Mucosa of rectum (tissue), 2 donors: ENCODE measurements around the gene GNB1L.
"Not testable (repeated sequence)": the region's sequence is repeated elsewhere in the genome, so short reads cannot be mapped to it uniquely, and the experiment has no call there.

Experiments used
- H3K27ac ChIP-seq, 2 donors: one replicate each; pipeline ENCODE4 v1.7.0; 2013; ENCODE audit warnings: inconsistent platforms in 2 of 2, low read depth in 2 of 2, low read length in 2 of 2
- H3K27me3 ChIP-seq, 2 donors: one replicate each; pipeline ENCODE4 v1.7.0; 2013; ENCODE audit warnings: low read length in 2 of 2; ENCODE audit not compliant: control insufficient read depth in 2 of 2, insufficient read depth in 2 of 2
- H3K36me3 ChIP-seq, 2 donors: one replicate each; pipeline ENCODE4 v1.7.0; 2013; ENCODE audit warnings: low read length in 2 of 2; ENCODE audit not compliant: control insufficient read depth in 2 of 2, insufficient read depth in 2 of 2
- H3K4me1 ChIP-seq, 2 donors: one replicate each; pipeline ENCODE4 v1.7.0; 2013; ENCODE audit warnings: low read length in 2 of 2, mild to moderate bottlenecking in 1 of 2; ENCODE audit not compliant: control insufficient read depth in 2 of 2, insufficient read depth in 2 of 2
- H3K4me3 ChIP-seq, 2 donors: one replicate each; pipeline ENCODE4 v1.7.0; 2013; ENCODE audit warnings: low read length in 2 of 2
- H3K9ac ChIP-seq, 2 donors: one replicate each; pipeline ENCODE4 v1.7.0; 2013; ENCODE audit warnings: low read length in 2 of 2, low read depth in 1 of 2, mild to moderate bottlenecking in 1 of 2
- H3K9me3 ChIP-seq, 2 donors: one replicate each; pipeline ENCODE4 v1.7.0; 2013; ENCODE audit warnings: low read length in 2 of 2; ENCODE audit not compliant: control insufficient read depth in 2 of 2
- donor health status: healthy.
- donor health status: Normal muscosa, but diverticular disease.

GNB1L gene

DNA sequence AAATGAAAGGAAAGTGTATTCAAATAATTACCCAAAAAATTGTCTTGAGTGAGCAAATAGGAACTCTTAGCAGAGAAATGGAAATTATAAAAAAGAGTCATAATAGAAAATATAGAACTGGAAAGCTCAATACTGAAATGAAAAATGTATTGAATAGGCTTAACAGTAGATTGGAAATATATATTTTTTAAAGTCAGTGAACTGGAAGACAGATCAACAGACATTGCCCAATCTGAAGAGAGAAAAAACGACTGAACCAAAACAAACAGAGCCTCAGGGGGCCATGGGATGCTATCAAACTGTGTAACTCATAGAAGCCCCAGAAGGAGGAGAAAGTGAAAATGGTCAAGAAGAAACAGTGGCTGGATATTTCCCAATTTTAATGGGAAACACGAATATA lies 61.5 kb downstream of the GNB1L start:
- Histone ChIP-seq H3K9ac (no peak overlapping the region), H3K4me3 (no peak overlapping the region), H3K4me1 (no peaks in the 10 kb centered on the region), H3K27ac (no peak overlapping the region), H3K36me3 (no peaks in the 10 kb centered on the region), H3K27me3 (no peaks in the 10 kb centered on the region), H3K9me3 (no peaks in the 10 kb centered on the region)

DNA sequence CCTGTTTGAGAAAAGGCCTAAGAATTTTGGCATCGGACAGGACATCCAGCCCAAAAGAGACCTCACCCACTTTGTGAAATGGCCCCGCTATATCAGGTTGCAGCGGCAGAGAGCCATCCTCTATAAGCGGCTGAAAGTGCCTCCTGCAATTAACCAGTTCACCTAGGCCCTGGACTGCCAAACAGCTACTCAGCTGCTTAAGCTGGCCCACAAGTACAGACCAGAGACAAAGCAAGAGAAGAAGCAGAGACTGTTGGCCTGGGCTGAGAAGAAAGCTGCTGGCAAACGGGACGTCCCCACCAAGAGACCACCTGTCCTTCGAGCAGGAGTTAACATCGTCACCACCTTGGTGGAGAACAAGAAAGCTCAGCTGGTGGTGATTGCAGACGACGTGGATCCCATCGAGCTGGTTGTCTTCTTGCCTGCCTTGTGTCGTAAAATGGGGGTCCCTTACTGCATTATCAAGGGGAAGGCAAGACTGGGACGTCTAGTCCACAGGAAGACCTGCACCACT lies 62.2 kb downstream of the GNB1L start:
- not testable (repeated sequence) for H3K4me1 ChIP-seq, H3K9me3 ChIP-seq

DNA sequence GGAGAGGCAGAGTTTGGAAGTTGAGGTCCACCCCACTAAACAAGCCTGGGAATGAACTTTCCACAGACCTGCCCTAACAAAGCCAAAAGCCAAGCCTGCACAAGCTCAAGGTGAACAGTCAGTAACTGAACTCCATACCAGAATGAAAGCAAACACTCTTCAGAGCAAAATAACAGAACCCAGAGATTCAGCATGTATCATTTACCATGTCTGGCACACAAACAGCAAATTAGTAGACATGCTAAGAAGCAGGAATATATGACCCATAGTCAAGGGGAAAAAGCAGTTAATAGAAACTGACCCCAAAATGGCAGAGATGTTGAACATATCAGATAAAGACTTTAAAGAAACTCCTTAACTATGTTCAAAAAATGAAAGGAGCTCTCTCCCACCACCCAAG lies 62.8 kb downstream of the GNB1L start:
- H3K9ac ChIP-seq, result no peak overlapping the region
- no peaks in the 10 kb centered on the region for H3K9me3 ChIP-seq
- no peak overlapping the region for H3K27ac ChIP-seq
- no peaks in the 10 kb centered on the region for H3K27me3 ChIP-seq
- no peaks in the 10 kb centered on the region for H3K36me3 ChIP-seq
- H3K4me1 ChIP-seq, result no peaks in the 10 kb centered on the region
- no peak overlapping the region for H3K4me3 ChIP-seq

More for the DNA sequence above, 62.2 kb downstream of the GNB1L start:
- not testable (repeated sequence) for H3K9ac ChIP-seq, H3K27me3 ChIP-seq, H3K27ac ChIP-seq, H3K4me3 ChIP-seq, H3K36me3 ChIP-seq

DNA sequence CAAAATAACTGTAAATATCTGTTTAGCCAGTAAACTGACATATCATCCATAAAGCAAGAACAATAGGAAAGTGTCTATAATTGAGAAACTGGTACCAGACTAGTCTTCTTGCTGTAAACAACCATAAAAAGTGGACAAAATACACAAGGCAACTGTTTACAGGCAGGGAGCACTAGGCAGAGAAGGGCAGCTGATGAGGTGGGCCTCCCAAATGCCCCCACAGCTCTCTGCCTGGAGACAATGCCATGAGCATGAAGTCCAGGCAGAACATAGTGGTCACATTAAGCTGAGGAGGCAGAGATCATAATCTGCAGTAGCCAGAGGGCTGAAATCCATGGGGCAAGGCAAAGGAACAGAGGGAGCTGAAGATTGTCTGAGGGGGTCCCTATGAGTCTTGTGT lies 63.4 kb downstream of the GNB1L start:
- Histone ChIP-seq H3K9me3 (no peaks in the 10 kb centered on the region), H3K27ac (no peak overlapping the region), H3K4me3 (no peak overlapping the region), H3K4me1 (no peaks in the 10 kb centered on the region), H3K36me3 (no peaks in the 10 kb centered on the region), H3K9ac (no peak overlapping the region), H3K27me3 (no peaks in the 10 kb centered on the region)

- no peak overlapping the region for H3K9ac ChIP-seq
- no peaks in the 10 kb centered on the region for H3K4me1 ChIP-seq
- no peaks in the 10 kb centered on the region for H3K36me3 ChIP-seq
- no peak overlapping the region for H3K4me3 ChIP-seq
- H3K9me3 ChIP-seq, result no peaks in the 10 kb centered on the region
- no peak overlapping the region for H3K27ac ChIP-seq
- H3K27me3 ChIP-seq, result no peaks in the 10 kb centered on the region
Measured at GRCh38 chr22:19789828-19790227, 64.8 kb downstream of the GNB1L start.

GRCh38 chr22:19789406-19789805 lies 65.3 kb downstream of the GNB1L start:
- no peak overlapping the region for H3K27ac ChIP-seq
- no peaks in the 10 kb centered on the region for H3K4me1 ChIP-seq
- no peak overlapping the region for H3K9ac ChIP-seq
- H3K27me3 ChIP-seq, result no peaks in the 10 kb centered on the region
- no peak overlapping the region for H3K4me3 ChIP-seq
- H3K36me3 ChIP-seq, result no peaks in the 10 kb centered on the region
- no peaks in the 10 kb centered on the region for H3K9me3 ChIP-seq

GRCh38 chr22:19788661-19789225 lies 65.9 kb downstream of the GNB1L start:
- H3K9ac ChIP-seq, result no peak overlapping the region
- H3K27ac ChIP-seq, result no peak overlapping the region
- no peaks in the 10 kb centered on the region for H3K36me3 ChIP-seq
- H3K9me3 ChIP-seq, result no peaks in the 10 kb centered on the region
- no peak overlapping the region for H3K4me3 ChIP-seq
- no peaks in the 10 kb centered on the region for H3K4me1 ChIP-seq
- no peaks in the 10 kb centered on the region for H3K27me3 ChIP-seq

- H3K4me1 ChIP-seq, result no peaks in the 10 kb centered on the region
- no peak overlapping the region for H3K27ac ChIP-seq
- no peak overlapping the region for H3K4me3 ChIP-seq
- H3K9ac ChIP-seq, result no peak overlapping the region
- peaks cover 0 to 5% of the 10 kb centered on the region in 2 donors for H3K27me3 ChIP-seq
- no peaks in the 10 kb centered on the region for H3K9me3 ChIP-seq
- H3K36me3 ChIP-seq, result no peaks in the 10 kb centered on the region
Measured at GRCh38 chr22:19787849-19788141, 66.9 kb downstream of the GNB1L start.

GRCh38 chr22:19786959-19787848 lies 67.5 kb downstream of the GNB1L start:
- Histone ChIP-seq H3K27me3 (peaks cover 0 to 7% of the 10 kb centered on the region in 2 donors), H3K9me3 (no peaks in the 10 kb centered on the region), H3K4me3 (no peak overlapping the region), H3K4me1 (no peaks in the 10 kb centered on the region), H3K27ac (no peak overlapping the region), H3K36me3 (no peaks in the 10 kb centered on the region), H3K9ac (no peak overlapping the region)

DNA sequence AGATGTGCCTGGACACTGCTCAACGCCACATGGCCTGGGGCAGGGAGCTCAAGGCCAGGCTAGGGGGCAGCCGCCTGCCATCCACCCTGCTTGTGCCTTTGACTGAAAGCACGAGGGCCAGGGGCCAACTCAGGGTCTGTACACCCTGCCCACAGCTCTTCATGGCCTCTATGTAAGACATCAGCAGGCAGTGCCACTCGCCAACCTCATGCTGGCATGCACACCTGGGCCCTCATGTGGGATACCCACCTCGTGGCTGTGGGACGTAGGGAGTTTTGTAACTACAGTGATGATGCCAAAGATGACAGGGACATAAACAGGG lies 68.4 kb downstream of the GNB1L start:
- H3K27me3 ChIP-seq, result peaks cover 0 to 7% of the 10 kb centered on the region in 2 donors
- H3K27ac ChIP-seq, result no peak overlapping the region
- no peaks in the 10 kb centered on the region for H3K4me1 ChIP-seq
- H3K36me3 ChIP-seq, result no peaks in the 10 kb centered on the region
- H3K9ac ChIP-seq, result no peak overlapping the region
- H3K4me3 ChIP-seq, result no peak overlapping the region
- no peaks in the 10 kb centered on the region for H3K9me3 ChIP-seq
